Stomach smooth muscle (tissue), 2 donors: ENCODE results near the gene AP4E1.

Source experiments
- H3K27ac ChIP-seq: one replicate; pipeline ENCODE4 v1.7.0; 2013; ENCODE audit warnings: mild to moderate bottlenecking, low read length, inconsistent platforms
- H3K27me3 ChIP-seq, 2 donors: one replicate each; pipeline ENCODE4 v1.7.0; 2013; ENCODE audit warnings: low read length in 2 of 2; ENCODE audit not compliant: insufficient read depth in 2 of 2, control insufficient read depth in 1 of 2
- H3K36me3 ChIP-seq, 2 donors: one replicate each; pipeline ENCODE4 v1.7.0; 2013; ENCODE audit warnings: low read length in 2 of 2; ENCODE audit not compliant: control insufficient read depth in 2 of 2, insufficient read depth in 2 of 2
- H3K4me1 ChIP-seq: one replicate; pipeline ENCODE4 v1.7.0; 2013; ENCODE audit warnings: low read length; ENCODE audit not compliant: control insufficient read depth, insufficient read depth
- H3K4me3 ChIP-seq, 2 donors: one replicate each; pipeline ENCODE4 v1.7.0; 2013; ENCODE audit warnings: low read length in 2 of 2
- H3K9ac ChIP-seq, 2 donors: one replicate each; pipeline ENCODE4 v1.7.0; 2013; ENCODE audit warnings: low read length in 2 of 2, mild to moderate bottlenecking in 1 of 2
- H3K9me3 ChIP-seq, 2 donors: one replicate each; pipeline ENCODE4 v1.7.0; 2013; ENCODE audit warnings: low read length in 2 of 2; ENCODE audit not compliant: control insufficient read depth in 2 of 2
- donor health status: healthy.
- donor health status: Pancreatic carcinoma.

The AP4E1 gene

DNA sequence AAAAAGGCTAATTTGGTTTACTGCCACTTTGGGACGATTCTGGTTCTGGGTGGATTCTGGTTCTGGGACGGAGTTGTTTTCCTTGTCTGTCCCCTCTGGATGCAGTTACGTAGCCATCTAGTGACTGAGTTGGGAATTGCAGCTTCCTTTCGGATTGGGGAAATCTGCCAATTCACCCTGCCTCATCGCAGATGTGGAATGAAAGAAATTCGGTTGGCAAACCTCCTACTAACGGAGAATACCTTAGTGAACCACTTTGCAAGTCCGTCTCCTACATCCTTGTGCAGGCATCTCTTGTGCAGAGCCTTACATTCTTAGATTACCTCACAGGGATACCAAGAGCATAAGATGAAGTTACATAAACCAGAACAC lies 31.5 kb upstream of the AP4E1 start:
- Histone ChIP-seq H3K9me3 (no peaks in the 10 kb centered on the region), H3K9ac (peak overlapping the region; percentile 60 to 74), H3K27ac (no peak overlapping the region), H3K4me1 (no peaks in the 10 kb centered on the region), H3K4me3 (peak overlapping the region; percentile 74 to 76), H3K27me3 (no peaks in the 10 kb centered on the region), H3K36me3 (no peaks in the 10 kb centered on the region)

- H3K4me3 ChIP-seq, result no peak overlapping the region
- no peak overlapping the region for H3K9ac ChIP-seq
- no peaks in the 10 kb centered on the region for H3K36me3 ChIP-seq
- H3K9me3 ChIP-seq, result no peaks in the 10 kb centered on the region
- H3K27ac ChIP-seq, result no peak overlapping the region
- H3K4me1 ChIP-seq, result no peaks in the 10 kb centered on the region
- no peaks in the 10 kb centered on the region for H3K27me3 ChIP-seq
Measured at GRCh38 chr15:50879016-50879617, 29.4 kb upstream of the AP4E1 start.

DNA sequence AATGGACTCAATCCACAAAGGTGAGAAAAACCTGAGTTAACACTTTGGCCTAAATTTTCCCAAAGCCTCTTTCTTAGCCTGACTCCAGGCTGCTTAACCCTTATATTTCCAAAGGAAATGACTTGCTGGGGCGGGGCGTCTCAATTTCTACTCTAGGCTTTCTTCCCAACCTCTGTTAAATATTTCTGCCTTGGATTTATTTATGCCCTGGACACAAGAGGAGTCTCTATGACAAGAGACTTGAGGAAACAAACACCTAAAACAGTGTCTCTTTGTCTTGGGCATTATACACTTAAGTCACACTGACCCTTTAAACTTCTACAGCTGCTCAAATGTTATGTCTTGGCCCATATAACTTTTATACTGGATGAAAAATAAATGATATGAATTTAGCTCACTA lies 28.3 kb upstream of the AP4E1 start:
- Histone ChIP-seq H3K4me3 (no peak overlapping the region), H3K36me3 (no peaks in the 10 kb centered on the region), H3K27ac (no peak overlapping the region), H3K9ac (no peak overlapping the region), H3K9me3 (no peaks in the 10 kb centered on the region), H3K27me3 (no peaks in the 10 kb centered on the region), H3K4me1 (no peaks in the 10 kb centered on the region)

DNA sequence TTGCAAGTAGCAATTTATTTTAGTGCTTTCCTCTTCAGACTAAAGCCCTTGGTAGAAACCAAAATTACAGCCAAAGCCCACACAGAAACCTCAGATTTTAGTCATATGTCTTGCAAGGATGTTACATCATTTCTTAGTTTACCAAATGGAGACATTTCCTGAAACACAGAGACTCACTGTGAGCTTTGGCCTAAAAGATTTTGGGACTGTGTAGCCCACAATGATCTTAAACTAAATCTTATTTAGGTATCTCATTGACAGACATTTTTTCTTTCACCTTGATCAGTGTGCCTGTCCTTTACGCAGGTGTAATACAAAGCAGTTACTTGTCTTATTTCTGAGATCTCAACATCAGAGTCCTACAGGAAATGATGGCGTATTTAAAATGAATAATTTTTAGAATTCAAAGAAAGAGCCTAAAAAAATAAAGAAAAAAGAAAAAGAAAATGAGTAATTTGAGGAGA lies 27.8 kb upstream of the AP4E1 start:
- Histone ChIP-seq H3K4me3 (no peak overlapping the region), H3K36me3 (no peaks in the 10 kb centered on the region), H3K9ac (no peak overlapping the region), H3K27ac (no peak overlapping the region), H3K27me3 (no peaks in the 10 kb centered on the region), H3K4me1 (no peaks in the 10 kb centered on the region), H3K9me3 (no peaks in the 10 kb centered on the region)

GRCh38 chr15:50881121-50882048 lies 27.1 kb upstream of the AP4E1 start:
- Histone ChIP-seq H3K4me1 (no peaks in the 10 kb centered on the region), H3K36me3 (no peaks in the 10 kb centered on the region), H3K4me3 (no peak overlapping the region), H3K27ac (no peak overlapping the region), H3K9me3 (no peaks in the 10 kb centered on the region), H3K27me3 (no peaks in the 10 kb centered on the region), H3K9ac (no peak overlapping the region)

DNA sequence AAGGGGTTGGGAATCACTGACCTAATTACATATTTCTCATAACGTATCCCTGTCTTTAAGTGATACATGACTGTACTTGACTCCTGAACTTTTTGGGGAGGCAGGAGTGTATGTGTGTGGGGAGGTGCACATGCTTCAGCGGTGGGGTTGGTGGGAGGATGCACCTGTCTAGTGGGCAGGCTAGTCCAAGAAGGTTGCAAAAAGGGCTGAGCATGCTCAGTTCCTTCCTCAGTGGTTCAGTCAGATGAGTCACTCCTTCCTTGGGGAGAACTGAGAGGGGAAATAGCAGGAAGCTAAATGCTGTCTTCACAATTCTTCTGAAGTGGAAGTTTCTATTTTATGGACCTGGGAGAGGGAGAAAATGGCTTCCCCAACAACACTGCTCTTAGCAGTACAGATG lies 24.6 kb upstream of the AP4E1 start:
- Histone ChIP-seq H3K9me3 (no peaks in the 10 kb centered on the region), H3K9ac (no peak overlapping the region), H3K36me3 (no peaks in the 10 kb centered on the region), H3K4me3 (no peak overlapping the region), H3K4me1 (no peaks in the 10 kb centered on the region), H3K27ac (no peak overlapping the region), H3K27me3 (no peaks in the 10 kb centered on the region)

DNA sequence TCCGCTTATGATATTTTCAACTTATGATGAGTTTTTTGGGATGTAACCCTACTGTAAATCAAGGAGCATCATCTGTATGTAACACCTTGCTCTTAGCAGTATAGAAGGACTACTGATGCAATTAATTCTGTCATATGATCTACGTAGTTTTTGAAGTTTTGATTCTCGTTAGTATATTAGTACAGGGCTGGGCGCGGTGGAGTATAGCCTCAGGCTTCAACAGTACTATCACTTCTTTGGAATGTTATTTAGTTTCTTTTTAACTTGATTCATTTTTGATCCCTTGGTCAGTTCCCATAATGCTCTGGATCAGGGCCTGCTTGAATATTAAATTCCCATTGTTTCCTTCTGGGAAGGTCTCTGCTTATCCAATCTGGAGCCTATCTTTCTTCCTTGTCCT lies 23.9 kb upstream of the AP4E1 start:
- Histone ChIP-seq H3K9ac (no peak overlapping the region), H3K4me3 (no peak overlapping the region), H3K36me3 (no peaks in the 10 kb centered on the region), H3K4me1 (no peaks in the 10 kb centered on the region), H3K27ac (no peak overlapping the region), H3K27me3 (no peaks in the 10 kb centered on the region), H3K9me3 (no peaks in the 10 kb centered on the region)

DNA sequence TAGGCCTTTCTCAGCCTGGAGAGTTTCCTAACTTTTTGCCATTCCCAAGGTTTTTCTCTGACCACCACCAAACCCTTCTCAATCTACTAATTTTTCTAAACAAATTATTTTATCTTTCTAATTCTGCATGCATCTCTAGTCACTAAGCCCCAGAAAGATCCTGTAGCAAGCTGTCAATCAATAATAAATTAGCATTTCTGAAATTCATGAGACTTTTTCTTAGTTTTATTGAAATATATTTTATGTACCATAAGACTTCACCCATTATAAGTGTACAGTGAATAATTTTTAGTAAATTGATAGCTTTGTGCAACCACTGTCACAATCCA lies 22.4 kb upstream of the AP4E1 start:
- Histone ChIP-seq H3K9me3 (peaks cover 0 to 2% of the 10 kb centered on the region in 2 donors), H3K4me1 (no peaks in the 10 kb centered on the region), H3K4me3 (no peak overlapping the region), H3K27me3 (no peaks in the 10 kb centered on the region), H3K36me3 (no peaks in the 10 kb centered on the region), H3K27ac (no peak overlapping the region), H3K9ac (no peak overlapping the region)

- no peak overlapping the region for H3K27ac ChIP-seq
- no peaks in the 10 kb centered on the region for H3K4me1 ChIP-seq
- H3K9ac ChIP-seq, result no peak overlapping the region
- peaks cover 0 to 4% of the 10 kb centered on the region in 2 donors for H3K9me3 ChIP-seq
- H3K36me3 ChIP-seq, result no peaks in the 10 kb centered on the region
- H3K4me3 ChIP-seq, result no peak overlapping the region
- no peaks in the 10 kb centered on the region for H3K27me3 ChIP-seq
Measured at GRCh38 chr15:50886611-50887345, 21.7 kb upstream of the AP4E1 start.

DNA sequence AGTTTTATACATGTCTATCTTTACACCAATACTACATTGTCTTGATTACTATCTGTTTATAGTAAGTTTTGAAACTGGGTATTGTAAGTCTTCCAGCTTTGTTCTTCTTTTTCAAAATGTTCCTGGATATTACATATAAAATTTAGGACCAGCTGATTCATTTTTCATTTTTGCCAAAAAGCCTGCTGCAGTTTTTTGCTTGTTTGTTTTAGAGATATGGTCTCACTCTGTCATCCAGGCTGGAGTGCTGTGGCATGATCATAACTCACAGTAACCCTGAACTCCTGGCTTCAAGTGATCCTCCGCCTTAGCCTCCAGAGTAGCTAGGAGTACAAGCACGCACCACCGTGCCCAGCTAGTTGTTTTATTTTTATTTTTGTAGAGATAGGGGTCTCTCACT lies 20.4 kb upstream of the AP4E1 start:
- H3K9ac ChIP-seq, result no peak overlapping the region
- H3K27ac ChIP-seq, result no peak overlapping the region
- peaks cover 0 to 4% of the 10 kb centered on the region in 2 donors for H3K9me3 ChIP-seq
- H3K4me3 ChIP-seq, result no peak overlapping the region
- no peaks in the 10 kb centered on the region for H3K27me3 ChIP-seq
- H3K36me3 ChIP-seq, result no peaks in the 10 kb centered on the region
- H3K4me1 ChIP-seq, result no peaks in the 10 kb centered on the region
